ENCODE results near the gene TNFRSF14.

The TNFRSF14 gene

GRCh38 chr1:2556277-2556677 lies at the start of gene TNFRSF14:
Gene TNFRSF14, plus strand, starts transcription at chr1:2556371. Its CDS starts 294 bp downstream, at chr1:2556665.
- DNase-seq (ENCODE audit: low read depth in 2 of 2): no peak

- no peak for DNase-seq (ENCODE audit: low read depth in 2 of 2)
Observed at GRCh38 chr1:2506901-2507565, 49.1 kb upstream of the TNFRSF14 start.

DNA sequence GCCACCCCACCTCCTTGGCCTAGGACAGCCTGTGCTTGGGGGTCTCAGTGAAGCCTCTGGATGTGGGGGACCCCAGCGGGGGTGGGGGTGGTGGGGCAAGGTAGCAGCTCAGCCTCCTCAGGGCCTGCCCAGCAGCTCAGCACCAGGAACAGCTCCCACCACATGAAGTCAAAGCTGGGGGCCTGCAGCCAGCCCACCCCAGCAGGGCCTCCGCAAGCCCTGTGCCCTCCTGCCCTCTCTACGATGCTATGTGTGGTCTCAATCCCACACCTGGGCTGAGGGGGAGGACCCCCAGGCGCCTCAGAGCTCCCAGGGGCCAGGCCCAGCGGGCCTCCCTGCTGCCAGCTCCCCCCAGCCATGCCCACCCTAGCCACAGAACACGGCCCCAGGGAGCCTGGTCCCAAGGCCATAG lies 48.4 kb upstream of the TNFRSF14 start:
- DNase-seq (ENCODE audit: low read depth in 2 of 2): no peak

DNA sequence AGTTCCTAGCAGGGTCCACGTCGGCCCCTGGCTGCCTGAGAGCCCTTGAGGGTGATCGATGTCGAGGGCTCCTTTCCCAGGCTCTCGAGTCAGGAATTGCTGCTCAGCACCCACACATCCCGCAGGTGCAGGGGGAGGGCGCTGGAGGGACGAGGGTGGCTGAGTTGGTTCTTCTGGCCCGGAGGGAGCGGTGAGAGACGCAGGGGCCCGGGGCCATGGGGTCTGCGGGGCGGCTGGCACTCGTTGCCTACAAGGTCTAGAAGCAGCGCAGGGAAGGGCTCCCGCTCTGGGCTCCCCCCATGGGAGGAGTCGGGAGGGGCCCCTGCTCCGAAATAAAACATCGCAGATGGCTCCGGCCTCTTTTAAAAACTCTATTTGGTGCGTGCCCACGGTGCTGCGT lies 48.0 kb upstream of the TNFRSF14 start:
- DNase-seq (ENCODE audit: low read depth in 2 of 2): no peak

- DNase-seq (ENCODE audit: low read depth in 2 of 2): no peak
Observed at GRCh38 chr1:2508751-2509150, 47.4 kb upstream of the TNFRSF14 start.

GRCh38 chr1:2509589-2509988 lies 46.6 kb upstream of the TNFRSF14 start:
- DNase-seq (ENCODE audit: low read depth in 2 of 2): no peak

DNA sequence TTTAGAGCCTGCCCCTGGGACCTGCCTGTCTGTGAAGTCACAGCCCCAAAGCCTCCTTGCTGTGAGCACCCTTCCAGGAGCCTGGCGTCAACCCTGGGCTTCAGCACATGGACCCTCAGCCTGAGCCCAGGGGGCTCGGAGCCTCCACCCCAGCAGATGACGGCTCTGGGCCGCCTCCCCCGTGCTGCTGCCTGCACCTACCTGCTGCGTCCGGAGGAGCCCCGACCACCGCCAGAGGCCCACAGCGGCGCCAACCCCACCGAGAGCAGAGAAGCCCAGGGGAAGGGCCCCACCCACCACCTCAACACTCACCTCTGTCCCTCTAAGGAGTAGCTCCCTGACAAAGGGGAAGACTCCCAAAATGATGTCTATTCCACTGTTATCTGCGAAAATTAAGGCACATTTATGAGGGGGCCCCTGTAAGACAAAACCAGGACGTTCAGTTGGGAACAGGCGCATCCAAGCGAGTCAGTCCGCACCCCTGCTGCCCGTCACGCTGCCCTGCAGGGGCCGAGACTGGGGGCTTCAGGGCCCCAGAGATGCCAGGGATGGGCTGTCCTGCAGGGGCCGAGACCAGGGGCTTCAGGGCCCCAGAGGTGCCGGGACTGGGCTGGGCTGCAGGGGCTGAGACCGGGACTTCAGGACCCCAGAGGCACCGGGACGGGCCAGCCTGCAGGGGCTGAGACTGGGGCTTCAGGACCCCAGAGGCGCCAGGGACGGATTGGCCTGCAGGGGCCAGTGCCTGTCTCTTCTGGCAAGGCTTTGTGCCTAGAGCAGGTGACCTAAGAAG lies 45.6 kb upstream of the TNFRSF14 start:
- no peak for DNase-seq (ENCODE audit: low read depth in 2 of 2)

GRCh38 chr1:2512862-2513421 lies 43.2 kb upstream of the TNFRSF14 start:
- no peak for DNase-seq (ENCODE audit: low read depth in 2 of 2)

- no peak for DNase-seq (ENCODE audit: low read depth in 2 of 2)
Observed at GRCh38 chr1:2513939-2514652, 42.1 kb upstream of the TNFRSF14 start.

DNA sequence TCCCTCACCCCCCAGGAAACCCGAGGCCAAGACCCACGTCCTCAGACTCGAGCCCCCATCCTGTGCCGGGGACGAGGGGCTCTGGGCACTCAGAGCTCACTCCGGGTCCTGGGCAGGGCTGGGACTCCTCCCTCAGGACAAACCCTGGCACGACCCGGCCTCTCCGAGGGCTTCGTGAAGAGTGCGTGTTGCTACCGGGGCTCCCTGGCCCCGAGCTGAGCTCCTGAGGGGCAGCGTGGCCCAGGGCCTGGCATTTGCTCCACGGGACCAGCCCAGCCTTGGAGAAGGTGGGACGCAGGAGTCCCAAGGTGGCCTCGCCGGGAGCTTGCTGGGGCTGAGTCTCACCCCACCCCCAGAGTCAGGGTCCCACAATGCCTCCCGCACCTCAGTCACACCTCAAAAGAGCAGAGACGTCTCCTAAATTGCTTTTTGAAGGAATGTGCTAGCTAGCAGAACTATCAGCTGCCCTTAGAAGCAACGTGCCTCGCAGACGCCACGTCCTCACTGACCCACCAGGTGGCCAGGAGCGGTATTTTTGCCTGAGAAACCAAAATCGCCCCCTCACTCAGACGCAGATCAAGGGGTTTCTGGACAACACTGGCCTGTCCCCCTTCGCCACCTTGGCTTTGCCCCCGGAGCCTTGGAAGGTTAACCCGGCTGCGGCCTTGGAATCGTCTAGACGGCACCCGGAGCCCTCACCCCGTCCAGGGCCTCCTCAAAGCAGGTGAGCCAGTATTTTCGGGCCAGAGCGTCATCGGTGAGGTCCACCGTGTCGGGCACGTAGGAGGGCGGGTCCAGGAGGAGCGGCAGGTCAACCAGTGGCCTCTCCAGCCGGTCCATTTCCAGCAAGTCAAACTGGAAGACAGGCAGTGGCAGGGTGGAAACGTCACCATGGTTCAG lies 41.1 kb upstream of the TNFRSF14 start:
- no peak for DNase-seq (ENCODE audit: low read depth in 2 of 2)

- DNase-seq (ENCODE audit: low read depth in 2 of 2): no peak
Observed at GRCh38 chr1:2515763-2516080, 40.4 kb upstream of the TNFRSF14 start.

DNA sequence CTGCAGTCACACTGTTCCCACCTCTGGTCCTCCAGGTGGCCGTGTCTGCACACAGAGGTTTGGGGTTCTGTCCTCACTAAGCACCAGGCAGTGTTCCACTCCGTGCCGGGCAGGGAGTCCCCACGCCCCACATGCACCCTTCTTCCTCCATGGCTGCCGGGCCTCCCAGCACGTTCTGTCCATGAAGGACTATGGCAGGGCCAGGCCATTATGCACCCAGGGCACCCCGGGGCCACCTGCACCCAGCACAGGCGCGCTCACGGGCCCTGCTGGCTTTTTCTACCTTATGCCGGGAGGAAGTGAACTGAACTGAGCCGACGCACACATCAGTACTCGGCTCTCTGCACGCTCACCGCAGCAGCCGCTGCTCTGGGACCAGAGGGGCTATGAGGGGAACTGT lies 40.0 kb upstream of the TNFRSF14 start:
- DNase-seq (ENCODE audit: low read depth in 2 of 2): no peak

DNA sequence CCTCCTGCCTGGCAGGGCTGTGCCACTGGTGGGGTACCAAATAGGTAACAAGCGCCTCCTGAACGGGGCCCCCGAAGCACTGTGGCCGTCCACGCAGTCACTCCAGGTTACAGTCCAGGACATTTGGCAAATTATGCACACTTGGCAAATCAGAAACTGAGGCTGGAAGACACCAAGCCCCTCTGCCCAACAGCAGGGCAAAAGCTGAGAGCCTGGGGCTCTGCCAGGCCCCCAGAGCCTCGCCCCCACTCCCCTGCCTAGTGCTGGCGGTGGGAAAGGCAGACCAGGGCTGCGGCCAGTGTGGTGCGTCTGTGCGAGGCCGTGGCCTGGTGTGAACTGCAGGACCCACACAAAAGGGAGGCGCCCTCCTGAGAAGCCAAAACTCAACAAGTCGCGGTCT lies 39.2 kb upstream of the TNFRSF14 start:
- no peak for DNase-seq (ENCODE audit: low read depth in 2 of 2)

GRCh38 chr1:2517966-2518365 lies 38.2 kb upstream of the TNFRSF14 start:
- DNase-seq (ENCODE audit: low read depth in 2 of 2): no peak

- DNase-seq (ENCODE audit: low read depth in 2 of 2): no peak
Observed at GRCh38 chr1:2518528-2518927, 37.6 kb upstream of the TNFRSF14 start.

GRCh38 chr1:2519029-2519685 lies 37.0 kb upstream of the TNFRSF14 start:
- no peak for DNase-seq (ENCODE audit: low read depth in 2 of 2)

- no peak for DNase-seq (ENCODE audit: low read depth in 2 of 2)
Observed at GRCh38 chr1:2519729-2520128, 36.4 kb upstream of the TNFRSF14 start.

DNA sequence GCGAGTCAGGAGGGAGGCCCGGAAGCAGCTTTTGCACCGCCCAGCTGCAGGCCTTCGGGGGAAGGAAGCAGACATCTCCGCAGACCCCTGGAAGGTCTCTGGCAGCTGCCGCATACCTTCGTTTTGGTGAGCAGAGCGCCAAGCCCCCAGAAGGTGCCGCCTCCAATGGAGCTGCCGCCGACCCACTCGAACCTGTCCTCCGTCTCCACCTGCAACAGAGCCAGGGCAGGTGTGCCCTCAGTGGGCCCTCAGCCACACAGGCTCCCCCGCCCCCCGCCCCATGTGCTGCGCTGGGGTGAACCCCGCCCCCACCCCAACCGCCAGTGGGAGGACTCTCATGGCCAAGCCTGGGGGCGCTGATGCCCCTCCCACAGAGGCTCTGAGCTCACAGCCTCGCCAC lies 36.0 kb upstream of the TNFRSF14 start:
- DNase-seq (ENCODE audit: low read depth in 2 of 2): no peak

GRCh38 chr1:2520806-2521205 lies 35.4 kb upstream of the TNFRSF14 start:
- DNase-seq (ENCODE audit: low read depth in 2 of 2): no peak

DNA sequence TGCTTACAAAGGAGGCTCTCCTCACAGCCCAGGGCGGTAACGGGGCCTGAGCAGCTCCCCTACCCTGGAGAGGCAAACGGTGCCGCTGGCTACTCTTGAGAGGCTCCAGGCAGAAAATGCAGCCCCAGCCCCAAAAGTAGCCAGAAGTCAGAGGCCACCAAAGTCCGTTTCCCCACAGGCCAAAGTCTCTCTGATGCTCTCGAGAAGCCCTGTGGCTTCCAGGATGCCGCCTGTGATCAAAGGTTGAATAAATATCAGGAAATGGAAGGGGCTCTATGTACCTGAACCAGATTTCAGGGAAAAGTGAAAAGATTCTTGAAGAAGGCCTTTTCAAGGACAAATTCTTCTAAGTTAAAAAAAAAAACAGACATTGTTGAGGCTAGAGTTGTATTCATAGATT lies 33.9 kb upstream of the TNFRSF14 start:
- no peak for DNase-seq (ENCODE audit: low read depth in 2 of 2)
